CD8-positive, alpha-beta memory T cell (primary cell): ENCODE results near the gene ACTMAP. TPM values are rescaled to one million over a fixed set of nuclear protein-coding genes. Genes with fewer than 3 reads are reported as not detected.

ENCODE experiments used
- CTCF ChIA-PET: fragments of 350-600 bp; sonication (Branson Sonifier 250); formaldehyde crosslinking; loops from one replicate; lab custom pipeline; 2021; ENCODE audit warnings: antibody characterized with exemption; lab: Charles Lee
- POLR2A ChIA-PET: fragments of 350-600 bp; sonication (Branson Sonifier 250); formaldehyde crosslinking; loops from one replicate; lab custom pipeline; 2021; ENCODE audit warnings: antibody characterized with exemption; lab: Charles Lee
- DNase-seq, 5 donors: peaks; one replicate each; pipeline versions ENCODE4 v3.0.0 to v3.0.0-alpha.2; 2020 to 2022; ENCODE audit warnings: mixed read lengths in 1 of 5
- H3K27ac ChIP-seq: one replicate; pipeline ENCODE4 v1.7.0; 2013; ENCODE audit warnings: low read depth, mild to moderate bottlenecking, low read length, moderate library complexity
- H3K27me3 ChIP-seq: 2 replicates; pipeline ENCODE4 v1.7.0; 2013; ENCODE audit warnings: low read length, mild to moderate bottlenecking; ENCODE audit not compliant: insufficient read depth, poor library complexity, severe bottlenecking
- H3K36me3 ChIP-seq: 2 replicates; pipeline ENCODE4 v1.7.0; 2013; ENCODE audit warnings: mild to moderate bottlenecking, low read length, moderate library complexity; ENCODE audit not compliant: insufficient read depth
- H3K4me1 ChIP-seq: 2 replicates; pipeline ENCODE4 v1.7.0; 2013; ENCODE audit warnings: mild to moderate bottlenecking, low read length, moderate library complexity; ENCODE audit not compliant: insufficient read depth
- H3K4me3 ChIP-seq: 2 replicates; pipeline ENCODE4 v1.7.0; 2013; ENCODE audit warnings: mild to moderate bottlenecking, low read length
- H3K9me3 ChIP-seq: 2 replicates; pipeline ENCODE4 v1.7.0; 2013; ENCODE audit warnings: mild to moderate bottlenecking, low read length
- H3K27ac Mint-ChIP-seq, 8 donors: one replicate each; pipeline ENCODE4 v1.8.0; 2020 to 2021; ENCODE audit warnings: mixed read lengths in 8 of 8, mild to moderate bottlenecking in 6 of 8, inconsistent platforms in 3 of 8, moderate library complexity in 3 of 8
- H3K27me3 Mint-ChIP-seq, 2 donors: one replicate each; pipeline ENCODE4 v1.8.0; 2020 to 2021; ENCODE audit warnings: mixed read lengths in 2 of 2, mild to moderate bottlenecking in 1 of 2, moderate library complexity in 1 of 2
- H3K36me3 Mint-ChIP-seq, 3 donors: one replicate each; pipeline ENCODE4 v1.8.0; 2020 to 2021; ENCODE audit warnings: mixed read lengths in 3 of 3, inconsistent platforms in 1 of 3, mild to moderate bottlenecking in 1 of 3
- H3K4me1 Mint-ChIP-seq, 3 donors: one replicate each; pipeline ENCODE4 v1.8.0; 2020 to 2021; ENCODE audit warnings: mixed read lengths in 3 of 3, inconsistent platforms in 1 of 3, mild to moderate bottlenecking in 1 of 3
- H3K4me3 Mint-ChIP-seq, 7 donors: one replicate each; pipeline ENCODE4 v1.8.0; 2020 to 2021; ENCODE audit warnings: mixed read lengths in 7 of 7, mild to moderate bottlenecking in 6 of 7, moderate library complexity in 4 of 7, inconsistent platforms in 2 of 7
- H3K9me3 Mint-ChIP-seq, 5 donors: one replicate each; pipeline ENCODE4 v1.8.0; 2020 to 2022; ENCODE audit warnings: mixed read lengths in 5 of 5, mild to moderate bottlenecking in 3 of 5, moderate library complexity in 2 of 5, inconsistent platforms in 1 of 5
- polyA plus RNA-seq: library from polyadenylated mRNA; unstranded; fragments of 300-500 nt; fragmentation: Illumina TruSeq; gene quantifications from one replicate; pipeline ENCODE4 v1.2.3, GENCODE V29; 2021
- total RNA-seq, 2 experiments: library from RNA; stranded (reverse); gene quantifications; one replicate each; pipeline ENCODE4 v1.2.3, GENCODE V29; 2021

The ACTMAP gene
- total and polyA plus RNA-seq, 3 experiments from 2014 or later: 2.9 to 10.6 (median 10.3) TPM

GRCh38 chr19:40705950-40706619, 44.2 kb downstream of the ACTMAP start:
- Mint-ChIP-seq H3K36me3 (peaks cover 17 to 81% (median 20%) of the 10 kb centered on the region in 3 donors), H3K4me1 (peaks cover 3 to 4% (median 4%) of the 10 kb centered on the region in 3 donors), H3K27me3 (no peaks in the 10 kb centered on the region), H3K9me3 (no peaks in the 10 kb centered on the region), H3K4me3 (no peak overlapping the region), H3K27ac (peak overlapping the region in 1 of 8 donors; percentile 73)
- H3K36me3 ChIP-seq: peaks cover 10% of the 10 kb centered on the region
- no peak for DNase-seq
- no peaks in the 10 kb centered on the region for H3K9me3 ChIP-seq
- H3K4me3 ChIP-seq: no peak overlapping the region
- CTCF ChIA-PET: no interaction called here
- no peaks in the 10 kb centered on the region for H3K4me1 ChIP-seq
- no peaks in the 10 kb centered on the region for H3K27me3 ChIP-seq
- H3K27ac ChIP-seq: no peak overlapping the region
- POLR2A ChIA-PET: no interaction called here

DNA sequence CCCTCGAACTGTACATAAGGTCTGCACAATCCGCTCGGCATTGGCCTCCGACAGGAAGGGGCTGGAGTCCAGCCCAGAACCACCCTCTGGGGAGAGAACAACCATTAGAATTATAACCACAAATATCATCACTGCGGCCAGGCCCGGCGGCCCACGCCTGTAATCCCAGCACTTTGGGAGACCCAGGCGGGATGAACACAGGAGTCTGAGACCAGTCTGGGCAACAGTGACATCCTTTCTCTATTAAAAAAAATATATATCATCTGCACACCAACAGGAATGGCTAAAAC, 45.0 kb downstream of the ACTMAP start:
- Histone ChIP-seq H3K4me1 (no peaks in the 10 kb centered on the region), H3K27me3 (no peaks in the 10 kb centered on the region), H3K9me3 (no peaks in the 10 kb centered on the region), H3K4me3 (no peak overlapping the region), H3K36me3 (peaks cover 10% of the 10 kb centered on the region), H3K27ac (no peak overlapping the region)
- no peak overlapping the region for H3K4me3 Mint-ChIP-seq
- POLR2A ChIA-PET: no interaction called here
- peaks cover 17 to 81% (median 22%) of the 10 kb centered on the region in 3 donors for H3K36me3 Mint-ChIP-seq
- H3K27ac Mint-ChIP-seq: no peak overlapping the region
- peaks cover under 1 to 3% (median 1%) of the 10 kb centered on the region in 3 donors for H3K4me1 Mint-ChIP-seq
- H3K9me3 Mint-ChIP-seq: no peaks in the 10 kb centered on the region
- no peaks in the 10 kb centered on the region for H3K27me3 Mint-ChIP-seq
- DNase-seq: no peak
- CTCF ChIA-PET: no interaction called here

GRCh38 chr19:40704491-40705361, 45.6 kb downstream of the ACTMAP start:
- POLR2A ChIA-PET: no interaction called here
- peak overlapping the region in 2 of 8 donors; percentile 21 to 79 for H3K27ac Mint-ChIP-seq

DNA sequence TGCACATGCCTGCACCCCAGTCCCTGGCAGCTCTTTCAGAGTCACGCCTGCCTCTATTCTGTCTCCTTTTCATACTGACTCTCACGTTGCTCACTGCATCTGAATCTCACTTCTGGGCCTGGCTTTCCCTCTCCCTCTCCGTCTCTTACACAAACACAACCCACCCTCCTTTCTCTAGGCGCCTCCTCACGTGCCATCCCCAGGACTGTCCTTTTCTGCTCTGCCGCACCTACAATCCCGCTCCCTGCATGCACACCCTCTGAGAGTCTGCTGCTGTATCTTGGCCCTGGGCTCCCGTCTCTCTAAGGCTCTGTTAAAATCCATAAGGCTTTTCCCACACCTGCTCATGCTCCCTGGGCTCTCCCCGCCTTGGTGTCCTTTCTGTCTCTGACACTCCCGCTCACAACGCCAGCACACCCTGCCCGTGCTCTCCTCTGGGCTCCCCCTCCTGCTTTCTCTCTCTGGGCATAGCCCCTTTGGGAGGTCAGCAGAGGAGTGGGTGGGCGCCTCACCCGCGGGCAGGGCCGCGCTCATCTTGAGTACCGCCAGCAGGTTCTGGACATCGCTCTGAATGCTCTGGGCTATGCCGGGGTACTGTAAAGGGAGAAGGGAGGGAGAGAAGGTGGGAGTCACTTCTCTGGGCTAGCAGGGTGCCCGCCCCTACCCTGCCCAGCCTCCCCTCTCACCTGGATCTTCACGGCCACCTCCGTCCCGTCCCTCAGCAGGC, 47.1 kb downstream of the ACTMAP start:
- H3K9me3 Mint-ChIP-seq: no peaks in the 10 kb centered on the region
- H3K4me1 Mint-ChIP-seq: peaks cover 0 to 1% (median 0%) of the 10 kb centered on the region in 3 donors
- H3K4me3 ChIP-seq: no peak overlapping the region
- no peaks in the 10 kb centered on the region for H3K9me3 ChIP-seq
- no peak overlapping the region for H3K27ac ChIP-seq
- H3K4me1 ChIP-seq: no peaks in the 10 kb centered on the region
- H3K36me3 Mint-ChIP-seq: peaks cover 13 to 74% (median 15%) of the 10 kb centered on the region in 3 donors
- H3K27me3 ChIP-seq: no peaks in the 10 kb centered on the region
- CTCF ChIA-PET: no interaction called here
- DNase-seq: no peak
- H3K27ac Mint-ChIP-seq: peak overlapping the region in 4 of 8 donors; percentile 37 to 77 (median 46)
- POLR2A ChIA-PET: no interaction called here
- no peak overlapping the region for H3K4me3 Mint-ChIP-seq
- no peaks in the 10 kb centered on the region for H3K27me3 Mint-ChIP-seq
- H3K36me3 ChIP-seq: peaks cover 10% of the 10 kb centered on the region

More at GRCh38 chr19:40704491-40705361, 45.6 kb downstream of the ACTMAP start:
- Mint-ChIP-seq H3K36me3 (peaks cover 17 to 80% (median 22%) of the 10 kb centered on the region in 3 donors), H3K4me1 (peaks cover 0 to 3% (median 1%) of the 10 kb centered on the region in 3 donors), H3K9me3 (no peaks in the 10 kb centered on the region), H3K4me3 (no peak overlapping the region), H3K27me3 (no peaks in the 10 kb centered on the region)
- CTCF ChIA-PET: no interaction called here
- no peak overlapping the region for H3K4me3 ChIP-seq
- H3K9me3 ChIP-seq: no peaks in the 10 kb centered on the region
- DNase-seq: no peak
- H3K36me3 ChIP-seq: peaks cover 10% of the 10 kb centered on the region
- no peaks in the 10 kb centered on the region for H3K27me3 ChIP-seq
- H3K27ac ChIP-seq: no peak overlapping the region
- H3K4me1 ChIP-seq: no peaks in the 10 kb centered on the region

DNA sequence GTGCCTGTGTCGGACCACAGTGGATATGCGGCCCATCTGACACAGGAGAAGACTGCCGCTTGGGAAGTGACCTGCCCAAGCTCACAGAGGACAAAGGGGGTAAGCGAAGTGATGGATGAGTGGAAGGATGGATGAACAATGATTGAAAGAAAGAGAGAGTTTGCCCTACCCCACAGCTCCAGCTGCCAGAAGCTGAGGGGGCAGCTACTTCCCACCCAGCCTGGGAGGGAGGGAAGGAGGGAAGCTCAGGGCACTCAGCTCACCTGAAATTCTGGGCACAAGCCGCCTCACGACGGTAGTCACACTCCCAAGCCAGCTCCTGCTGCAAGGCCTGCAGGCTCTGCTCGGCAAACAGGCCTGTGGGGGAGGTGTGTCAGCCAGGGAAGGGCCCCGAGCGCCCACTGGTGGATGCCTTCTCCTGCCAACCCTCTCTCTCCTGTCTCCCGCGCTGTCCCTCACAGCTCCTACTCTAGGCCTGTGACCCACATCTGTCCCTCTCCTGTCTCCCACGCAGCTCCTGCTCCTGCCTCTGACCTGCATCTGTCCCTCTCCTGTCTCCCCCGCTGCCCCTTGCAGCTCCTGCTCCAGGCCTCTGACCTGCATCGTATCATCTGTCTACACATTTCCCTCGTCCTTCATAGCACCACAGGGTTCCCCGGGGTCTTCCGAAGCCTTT, 47.8 kb downstream of the ACTMAP start:
- Mint-ChIP-seq H3K27ac (peak overlapping the region in 3 of 8 donors; percentile 37 to 66 (median 57)), H3K36me3 (peaks cover 13 to 68% (median 15%) of the 10 kb centered on the region in 3 donors), H3K4me1 (peaks cover 0 to 1% (median 0%) of the 10 kb centered on the region in 3 donors), H3K9me3 (no peaks in the 10 kb centered on the region), H3K27me3 (no peaks in the 10 kb centered on the region), H3K4me3 (no peak overlapping the region)
- no peak for DNase-seq
- POLR2A ChIA-PET: no interaction called here
- no peaks in the 10 kb centered on the region for H3K27me3 ChIP-seq
- H3K4me1 ChIP-seq: no peaks in the 10 kb centered on the region
- no peak overlapping the region for H3K27ac ChIP-seq
- no peaks in the 10 kb centered on the region for H3K9me3 ChIP-seq
- CTCF ChIA-PET: no interaction called here
- no peak overlapping the region for H3K4me3 ChIP-seq
- H3K36me3 ChIP-seq: peaks cover 10% of the 10 kb centered on the region

DNA sequence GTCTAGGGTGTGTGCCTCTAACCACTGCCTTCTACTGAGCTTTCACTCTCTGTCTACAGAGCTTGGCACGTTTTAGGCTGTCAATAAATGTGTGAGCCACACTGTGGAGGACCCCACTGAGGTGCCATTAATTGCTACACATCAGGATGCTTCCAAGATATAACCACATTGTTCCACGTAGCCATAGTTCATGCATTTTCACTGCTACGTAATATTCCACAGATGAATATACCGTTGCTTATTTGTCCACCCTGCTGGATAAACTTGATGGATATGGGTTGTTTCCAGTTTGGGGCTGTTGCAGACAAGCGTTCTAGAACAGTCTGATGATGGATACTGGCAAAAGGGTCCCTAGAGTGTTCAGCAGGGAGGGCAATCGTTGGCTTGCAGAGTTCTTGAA, 48.5 kb downstream of the ACTMAP start:
- DNase-seq: no peak
- Mint-ChIP-seq H3K4me3 (no peak overlapping the region), H3K9me3 (no peaks in the 10 kb centered on the region), H3K4me1 (no peaks in the 10 kb centered on the region), H3K36me3 (peaks cover 13 to 64% (median 15%) of the 10 kb centered on the region in 3 donors), H3K27me3 (no peaks in the 10 kb centered on the region), H3K27ac (peak overlapping the region in 1 of 8 donors; percentile 37)
- Histone ChIP-seq H3K4me3 (no peak overlapping the region), H3K27me3 (no peaks in the 10 kb centered on the region), H3K9me3 (no peaks in the 10 kb centered on the region), H3K27ac (no peak overlapping the region), H3K36me3 (peaks cover 10% of the 10 kb centered on the region), H3K4me1 (no peaks in the 10 kb centered on the region)
- CTCF ChIA-PET: no interaction called here
- POLR2A ChIA-PET: no interaction called here

DNA sequence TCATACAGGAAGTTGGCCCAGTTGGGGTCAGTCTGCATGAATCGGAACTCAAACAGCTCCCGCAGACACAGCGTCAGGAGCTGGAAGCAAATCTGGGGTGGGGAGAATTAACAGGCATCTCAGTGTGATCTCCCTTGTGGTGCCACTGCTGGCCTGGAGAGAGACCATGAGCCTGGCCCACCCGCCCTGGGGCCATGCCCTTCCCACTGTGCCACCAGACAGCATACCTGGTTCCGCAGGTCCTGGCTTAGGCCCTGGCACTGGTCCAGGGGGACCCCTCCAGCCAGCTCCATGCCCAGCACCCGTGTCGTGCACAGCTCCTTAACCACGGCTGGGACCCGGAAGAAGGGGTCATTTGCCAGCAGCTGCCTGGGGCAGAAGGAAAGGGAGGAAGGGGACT, 50.2 kb downstream of the ACTMAP start:
- Mint-ChIP-seq H3K4me3 (no peak overlapping the region), H3K9me3 (no peaks in the 10 kb centered on the region)
- POLR2A ChIA-PET: no interaction called here

More for the DNA sequence above, 50.2 kb downstream of the ACTMAP start:
- Histone ChIP-seq H3K4me1 (no peaks in the 10 kb centered on the region), H3K4me3 (no peak overlapping the region), H3K27me3 (no peaks in the 10 kb centered on the region), H3K9me3 (no peaks in the 10 kb centered on the region), H3K27ac (no peak overlapping the region), H3K36me3 (peaks cover 6% of the 10 kb centered on the region)
- Mint-ChIP-seq H3K4me1 (no peaks in the 10 kb centered on the region), H3K36me3 (peaks cover 13 to 61% (median 15%) of the 10 kb centered on the region in 3 donors), H3K27ac (no peak overlapping the region), H3K27me3 (no peaks in the 10 kb centered on the region)
- CTCF ChIA-PET: no interaction called here
- DNase-seq: no peak
